ENCODE measurements around the gene VAV1. TPM values are rescaled to one million over a fixed set of nuclear protein-coding genes. Genes with fewer than 3 reads are reported as not detected.
A peak's percentile ranks its signal among the peaks of the same experiment; 100 is the strongest.

The VAV1 gene
- total RNA-seq, 4 donors from 2014 or later: 4.0 to 16.2 (median 5.8) TPM

DNA sequence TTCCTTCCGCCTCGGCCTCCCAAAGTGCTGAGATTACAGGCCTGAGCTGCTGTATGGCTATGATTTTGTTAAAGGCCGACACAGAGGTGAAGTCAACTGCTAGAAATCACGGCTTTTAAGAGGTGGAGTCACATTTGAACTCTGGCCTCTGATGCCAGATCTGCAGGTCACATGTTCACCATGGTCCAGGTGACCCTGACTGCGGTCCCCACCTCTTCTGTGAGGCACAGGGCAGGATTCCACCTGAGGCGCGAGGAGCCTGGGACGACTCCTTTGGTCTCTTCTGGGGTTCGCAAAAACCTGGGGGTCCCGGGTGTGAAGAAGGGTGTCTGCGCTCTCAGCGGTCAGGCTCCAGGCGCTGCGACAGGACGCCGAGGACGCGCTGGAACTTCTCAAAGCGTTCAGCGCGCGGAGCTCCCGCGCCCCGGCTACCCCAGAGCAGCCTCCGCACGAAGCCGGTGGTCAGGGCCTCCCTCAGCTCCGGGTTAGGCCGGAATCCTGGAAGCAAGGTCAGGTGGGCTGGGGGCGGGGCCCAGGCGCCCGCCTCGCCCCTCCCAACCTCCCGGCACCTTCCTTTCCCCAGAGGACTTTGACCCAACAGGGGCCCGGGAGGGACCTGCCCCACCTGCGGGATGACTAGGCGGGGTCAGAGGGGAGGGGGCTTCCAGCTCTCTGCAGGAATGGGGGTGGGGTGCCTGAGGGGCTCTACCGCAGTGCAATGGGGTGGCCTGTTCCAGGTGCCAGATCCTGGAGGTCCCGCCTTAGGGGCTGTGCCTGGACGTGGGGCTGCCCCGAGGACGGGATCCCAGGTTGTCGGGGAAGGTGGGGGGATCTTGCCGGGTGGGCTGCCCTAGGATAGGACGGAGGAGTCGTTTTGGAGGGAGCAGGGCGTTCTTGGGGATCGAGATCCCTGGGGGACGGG lies 20.0 kb upstream of the VAV1 start:
- Histone ChIP-seq H3K36me3 (peaks cover 0 to 51% (median 15%) of the 10 kb centered on the region in 3 donors), H3K9me3 (no peaks in the 10 kb centered on the region), H3K4me1 (peaks cover 0 to 23% (median 9%) of the 10 kb centered on the region in 4 donors), H3K27me3 (no peaks in the 10 kb centered on the region), H3K4me3 (peak overlapping the region in 3 of 4 donors; percentile 44 to 53 (median 49)), H3K27ac (peak overlapping the region; percentile 19 to 76 (median 72))
- WGBS, 2 donors: 62 to 63% methylated on average over 41 to 45 of the region's 50 CpGs
- no peak for DNase-seq (ENCODE audit: low spot score in 2 of 2)
- TF ChIP-seq CTCF (IDR thresholded peaks at IDR 0.05) (no peak), POLR2A (IDR thresholded peaks at IDR 0.05) (no peak), EP300 (IDR thresholded peaks at IDR 0.05) (no peak)

DNA sequence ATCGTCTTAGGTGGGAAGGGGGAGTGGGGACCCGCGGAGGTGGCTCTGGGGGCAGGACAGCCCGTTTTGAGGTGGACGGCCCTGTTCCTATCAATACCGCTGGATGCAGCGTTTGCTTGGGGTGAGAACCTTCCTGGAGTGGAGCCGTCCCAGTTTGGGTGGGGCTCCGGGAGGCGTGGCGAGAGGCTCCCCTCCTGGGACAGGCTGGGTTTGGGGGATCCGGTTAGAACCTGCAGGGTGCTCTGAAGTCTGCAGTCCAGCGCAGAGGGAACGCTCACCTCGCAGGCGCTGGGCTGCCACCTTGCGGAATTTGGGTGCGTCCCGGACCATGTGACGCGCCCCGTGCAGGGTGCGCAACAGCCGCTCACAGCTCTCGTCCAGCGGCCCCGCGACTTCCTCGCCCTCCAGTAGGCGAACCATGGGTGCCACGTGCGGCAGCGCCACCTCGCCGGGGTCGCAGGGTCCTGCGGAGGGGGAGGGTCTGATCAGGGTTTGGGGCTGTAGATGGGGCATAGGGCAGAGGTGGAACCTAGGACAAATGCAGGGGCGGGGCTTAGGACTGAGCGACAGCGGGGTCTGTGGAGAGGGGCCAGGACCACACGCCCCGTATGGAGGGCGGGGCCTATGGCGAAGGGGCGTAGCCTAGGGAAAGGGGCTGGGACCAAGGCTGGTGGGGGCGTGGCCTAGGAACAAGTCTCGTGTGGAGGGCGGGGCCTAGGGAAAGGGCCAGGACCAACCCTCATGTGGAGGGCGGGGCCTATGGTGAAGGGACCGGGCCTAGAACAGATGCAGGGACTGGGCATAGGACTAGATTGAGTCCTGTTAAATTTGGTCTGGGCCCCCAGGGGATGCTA lies 19.1 kb upstream of the VAV1 start:
- H3K4me3 ChIP-seq: peak overlapping the region in 3 of 4 donors; percentile 44 to 53 (median 49)
- peaks cover 0 to 42% (median 15%) of the 10 kb centered on the region in 3 donors for H3K36me3 ChIP-seq
- H3K4me1 ChIP-seq: peaks cover 0 to 23% (median 9%) of the 10 kb centered on the region in 4 donors
- H3K27me3 ChIP-seq: no peaks in the 10 kb centered on the region
- H3K27ac ChIP-seq: peak overlapping the region; percentile 19 to 76 (median 72)
- TF ChIP-seq EP300 (IDR thresholded peaks at IDR 0.05) (peak in 1 of 2 donors; percentile 48), CTCF (IDR thresholded peaks at IDR 0.05) (peak; percentile 35 to 80 (median 42)), POLR2A (IDR thresholded peaks at IDR 0.05) (no peak)
- DNase-seq (ENCODE audit: low spot score in 2 of 2): peak; percentile 70 to 72
- 4 to 8% methylated on average over 43 to 44 of the region's 50 CpGs for WGBS, 2 donors
- H3K9me3 ChIP-seq: no peaks in the 10 kb centered on the region

- Histone ChIP-seq H3K27me3 (no peaks in the 10 kb centered on the region), H3K4me3 (no peak overlapping the region), H3K27ac (peak overlapping the region in 1 of 4 donors; percentile 69), H3K4me1 (peaks cover 0 to 23% (median 9%) of the 10 kb centered on the region in 4 donors), H3K36me3 (peaks cover 0 to 35% (median 15%) of the 10 kb centered on the region in 3 donors), H3K9me3 (no peaks in the 10 kb centered on the region)
- TF ChIP-seq POLR2A (IDR thresholded peaks at IDR 0.05) (no peak), CTCF (IDR thresholded peaks at IDR 0.05) (no peak), EP300 (IDR thresholded peaks at IDR 0.05) (no peak)
- DNase-seq (ENCODE audit: low spot score in 2 of 2): no peak
- WGBS, 2 donors: 90 to 94% methylated on average over 18 to 22 of the region's 22 CpGs
Measured at GRCh38 chr19:6754136-6754535, 18.4 kb upstream of the VAV1 start.

- WGBS, 2 donors: 91 to 97% methylated on average over 22 of the region's 23 CpGs
- no peaks in the 10 kb centered on the region for H3K27me3 ChIP-seq
- H3K4me1 ChIP-seq: peaks cover 0 to 19% (median 9%) of the 10 kb centered on the region in 4 donors
- DNase-seq (ENCODE audit: low spot score in 2 of 2): no peak
- H3K4me3 ChIP-seq: no peak overlapping the region
- TF ChIP-seq CTCF (IDR thresholded peaks at IDR 0.05): no peak
- TF ChIP-seq POLR2A (IDR thresholded peaks at IDR 0.05): no peak
- TF ChIP-seq EP300 (IDR thresholded peaks at IDR 0.05): no peak
- no peaks in the 10 kb centered on the region for H3K9me3 ChIP-seq
- H3K36me3 ChIP-seq: peaks cover 0 to 28% (median 12%) of the 10 kb centered on the region in 3 donors
- no peak overlapping the region for H3K27ac ChIP-seq
Measured at GRCh38 chr19:6754653-6755463, 17.6 kb upstream of the VAV1 start.

Data from tibial nerve (tissue), 4 donors.